OCI-LY1 (cell line): ENCODE data around the gene CD164.

Experiments used
- H2AFZ ChIP-seq: fragments of 200-600 bp; sonication (generic), shearing (Covaris generic); 2 replicates; pipeline ENCODE4 v1.6.0; 2014; ENCODE audit warnings: antibody characterized with exemption, mild to moderate bottlenecking, low read length
- H3F3A ChIP-seq: fragments of 200-600 bp; sonication (generic), shearing (Covaris generic); 2 replicates; pipeline ENCODE4 v1.6.0; 2014; ENCODE audit warnings: mild to moderate bottlenecking, antibody characterized with exemption, low read length, moderate library complexity; ENCODE audit not compliant: insufficient read depth
- H3K27ac ChIP-seq: fragments of 200-600 bp; sonication (generic); 2 replicates; pipeline ENCODE4 v1.5.1; 2014; ENCODE audit warnings: low read length, mixed run types, mild to moderate bottlenecking, low read depth; ENCODE audit not compliant: poor library complexity, severe bottlenecking
- H3K27me3 ChIP-seq: fragments of 200-600 bp; sonication (generic); 2 replicates; pipeline ENCODE4 v1.6.0; 2014; ENCODE audit warnings: antibody characterized with exemption, mild to moderate bottlenecking, low read length, moderate library complexity; ENCODE audit not compliant: insufficient read depth
- H3K36me3 ChIP-seq: fragments of 200-600 bp; sonication (generic); 2 replicates; pipeline ENCODE4 v1.6.1; 2014; ENCODE audit warnings: mild to moderate bottlenecking, antibody characterized with exemption, low read length, moderate library complexity, mixed read lengths; ENCODE audit not compliant: insufficient read depth
- H3K4me1 ChIP-seq: fragments of 200-600 bp; sonication (generic); 2 replicates; pipeline ENCODE4 v1.5.1; 2014; ENCODE audit warnings: mild to moderate bottlenecking, low read length, moderate library complexity; ENCODE audit not compliant: insufficient read depth, severe bottlenecking
- H3K4me2 ChIP-seq: fragments of 200-600 bp; sonication (generic), shearing (Covaris generic); 2 replicates; pipeline ENCODE4 v1.6.1; 2014; ENCODE audit warnings: low read length
- H3K4me3 ChIP-seq: fragments of 200-600 bp; sonication (generic); 2 replicates; pipeline ENCODE4 v1.5.1; 2014; ENCODE audit warnings: low read length, low read depth, mild to moderate bottlenecking, mixed read lengths; ENCODE audit not compliant: poor library complexity, severe bottlenecking
- H3K79me2 ChIP-seq: fragments of 200-600 bp; shearing (Covaris generic); 2 replicates; pipeline ENCODE4 v1.6.1; 2016; ENCODE audit warnings: mixed run types, low read length, mixed read lengths; ENCODE audit not compliant: insufficient read depth
- H3K9ac ChIP-seq: fragments of 200-600 bp; sonication (generic), shearing (Covaris generic); 2 replicates; pipeline ENCODE4 v1.6.1; 2014; ENCODE audit warnings: mild to moderate bottlenecking, low read length, mixed read lengths
- H3K9me2 ChIP-seq: fragments of 200-600 bp; sonication (generic), shearing (Covaris generic); 2 replicates; pipeline ENCODE4 v1.6.1; 2014; ENCODE audit warnings: low read depth, mild to moderate bottlenecking, low read length, mixed read lengths
- H3K9me3 ChIP-seq: fragments of 200-600 bp; shearing (Covaris generic); 2 replicates; pipeline ENCODE4 v1.6.1; 2014; ENCODE audit warnings: low read length, mixed read lengths
- H4K20me1 ChIP-seq: fragments of 200-600 bp; sonication (generic), shearing (Covaris generic); 2 replicates; pipeline ENCODE4 v1.6.0; 2016; ENCODE audit warnings: mild to moderate bottlenecking, low read length; ENCODE audit not compliant: insufficient read depth
- EZH2 ChIP-seq: fragments of 200-600 bp; sonication (generic), shearing (Covaris generic); IDR thresholded peaks from 2 replicates; pipeline ENCODE4 v1.8.0; 2017; ENCODE audit warnings: borderline replicate concordance, mixed run types, mild to moderate bottlenecking, antibody characterized with exemption, low read length, moderate library complexity, mixed read lengths
- TF ChIP-seq, protein P1 (sequence below): fragments of 200-600 bp; sonication (generic), shearing (Covaris generic); IDR thresholded peaks from 2 replicates; pipeline ENCODE4 v1.5.1; 2017; ENCODE audit warnings: mild to moderate bottlenecking, antibody characterized with exemption, low read length, moderate library complexity, mixed read lengths

CD164 gene

DNA sequence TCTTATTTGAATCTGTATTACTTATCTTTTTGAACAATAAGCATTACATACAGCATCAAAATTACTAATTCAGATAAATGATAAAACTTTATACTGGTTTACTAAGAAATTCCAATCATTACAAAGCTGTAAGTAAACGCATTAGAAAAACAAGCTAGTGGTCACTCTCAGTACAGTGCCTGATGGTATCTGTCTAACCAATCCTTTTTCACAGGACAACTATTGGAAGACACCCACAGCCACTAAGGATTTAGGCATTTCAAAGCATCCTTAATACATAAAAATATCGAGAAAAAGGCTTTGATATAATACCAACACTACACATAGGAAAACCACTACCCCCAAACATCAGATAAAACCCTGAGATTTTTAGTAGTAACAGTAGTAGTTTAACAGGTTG is 2.6 kb downstream of the CD164 start:
- no peak overlapping the region for H2AFZ ChIP-seq
- TF ChIP-seq EZH2 = no peak
- TF ChIP-seq, protein P1, sequence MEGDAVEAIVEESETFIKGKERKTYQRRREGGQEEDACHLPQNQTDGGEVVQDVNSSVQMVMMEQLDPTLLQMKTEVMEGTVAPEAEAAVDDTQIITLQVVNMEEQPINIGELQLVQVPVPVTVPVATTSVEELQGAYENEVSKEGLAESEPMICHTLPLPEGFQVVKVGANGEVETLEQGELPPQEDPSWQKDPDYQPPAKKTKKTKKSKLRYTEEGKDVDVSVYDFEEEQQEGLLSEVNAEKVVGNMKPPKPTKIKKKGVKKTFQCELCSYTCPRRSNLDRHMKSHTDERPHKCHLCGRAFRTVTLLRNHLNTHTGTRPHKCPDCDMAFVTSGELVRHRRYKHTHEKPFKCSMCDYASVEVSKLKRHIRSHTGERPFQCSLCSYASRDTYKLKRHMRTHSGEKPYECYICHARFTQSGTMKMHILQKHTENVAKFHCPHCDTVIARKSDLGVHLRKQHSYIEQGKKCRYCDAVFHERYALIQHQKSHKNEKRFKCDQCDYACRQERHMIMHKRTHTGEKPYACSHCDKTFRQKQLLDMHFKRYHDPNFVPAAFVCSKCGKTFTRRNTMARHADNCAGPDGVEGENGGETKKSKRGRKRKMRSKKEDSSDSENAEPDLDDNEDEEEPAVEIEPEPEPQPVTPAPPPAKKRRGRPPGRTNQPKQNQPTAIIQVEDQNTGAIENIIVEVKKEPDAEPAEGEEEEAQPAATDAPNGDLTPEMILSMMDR = no peak
- H3K79me2 ChIP-seq = peaks cover 44% of the 10 kb centered on the region
- peaks cover 53% of the 10 kb centered on the region for H3K36me3 ChIP-seq
- H3K4me3 ChIP-seq = peak overlapping the region; percentile 96
- peaks cover 4% of the 10 kb centered on the region for H4K20me1 ChIP-seq
- H3K4me2 ChIP-seq = peak overlapping the region; percentile 94
- no peaks in the 10 kb centered on the region for H3K27me3 ChIP-seq
- peaks cover 24% of the 10 kb centered on the region for H3K4me1 ChIP-seq
- H3K27ac ChIP-seq = no peak overlapping the region
- no peaks in the 10 kb centered on the region for H3F3A ChIP-seq
- H3K9me2 ChIP-seq = no peaks in the 10 kb centered on the region
- H3K9ac ChIP-seq = peak overlapping the region; percentile 99
- no peaks in the 10 kb centered on the region for H3K9me3 ChIP-seq

DNA sequence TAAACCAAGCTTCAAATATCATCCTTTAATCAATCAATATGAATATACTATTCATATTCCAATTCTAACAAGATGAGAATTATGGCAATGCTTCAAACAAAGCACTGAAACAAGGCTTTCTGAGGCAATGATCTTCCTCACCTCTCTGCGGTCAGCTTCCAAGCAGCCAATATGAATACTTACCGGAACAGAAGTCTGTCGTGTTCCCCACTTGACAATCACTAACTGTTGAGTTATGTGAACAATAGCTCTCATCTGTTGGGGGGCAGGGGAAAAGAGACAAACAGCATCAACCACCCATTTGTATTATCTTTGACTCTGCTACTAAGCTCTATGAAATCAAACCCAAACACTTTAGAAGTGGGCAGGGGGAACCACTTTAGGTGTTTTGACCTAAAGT is 4.5 kb downstream of the CD164 start:
- no peaks in the 10 kb centered on the region for H3K9me2 ChIP-seq
- H3K27me3 ChIP-seq = no peaks in the 10 kb centered on the region
- no peak overlapping the region for H3K4me2 ChIP-seq
- TF ChIP-seq, protein P1 = no peak
- no peak for TF ChIP-seq EZH2
- H4K20me1 ChIP-seq = peaks cover 4% of the 10 kb centered on the region
- H3K4me3 ChIP-seq = no peak overlapping the region
- peaks cover 44% of the 10 kb centered on the region for H3K79me2 ChIP-seq
- no peak overlapping the region for H3K27ac ChIP-seq
- no peaks in the 10 kb centered on the region for H3F3A ChIP-seq
- peaks cover 73% of the 10 kb centered on the region for H3K36me3 ChIP-seq
- no peak overlapping the region for H2AFZ ChIP-seq
- H3K9me3 ChIP-seq = no peaks in the 10 kb centered on the region
- H3K9ac ChIP-seq = no peak overlapping the region
- peaks cover 19% of the 10 kb centered on the region for H3K4me1 ChIP-seq

DNA sequence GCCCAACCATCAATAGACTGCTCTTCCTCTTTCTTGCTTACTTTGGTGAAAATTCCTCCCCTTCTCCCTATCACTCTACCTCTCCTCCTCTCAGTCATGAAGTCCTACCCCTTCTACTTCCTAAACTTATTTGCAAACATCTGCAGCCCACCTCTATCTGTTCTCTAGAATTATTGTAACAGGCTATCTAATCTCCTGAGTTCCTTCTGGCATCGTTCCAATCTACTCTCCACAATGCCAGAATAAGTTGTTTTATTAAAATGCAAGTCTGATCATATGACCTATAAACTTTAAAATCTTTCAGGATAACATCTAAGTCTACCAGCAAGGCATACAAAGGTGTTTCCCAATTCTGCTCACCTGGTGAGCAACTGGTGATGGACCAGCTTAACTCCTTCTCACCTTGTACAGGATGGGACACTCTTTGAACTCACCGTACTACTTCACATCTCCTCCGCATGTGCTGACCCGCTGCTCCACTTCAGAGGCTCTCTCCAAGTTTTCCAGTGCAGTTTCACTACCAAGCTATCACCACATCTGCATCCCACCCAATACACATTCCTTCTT is 7.9 kb downstream of the CD164 start:
- Histone ChIP-seq H3K79me2 (peaks cover 20% of the 10 kb centered on the region), H3K4me1 (peaks cover 6% of the 10 kb centered on the region), H3K4me2 (no peak overlapping the region), H3K4me3 (no peak overlapping the region), H3K27me3 (no peaks in the 10 kb centered on the region), H3K9me2 (no peaks in the 10 kb centered on the region), H3K36me3 (peaks cover 95% of the 10 kb centered on the region), H4K20me1 (no peaks in the 10 kb centered on the region; the same call in 1 of the 2 replicates), H3K9ac (no peak overlapping the region), H3K9me3 (no peaks in the 10 kb centered on the region), H2AFZ (no peak overlapping the region), H3F3A (no peaks in the 10 kb centered on the region), H3K27ac (no peak overlapping the region)
- no peak for TF ChIP-seq EZH2
- TF ChIP-seq, protein P1 = no peak
